Thymus (tissue), 14 donors: ENCODE data around the gene GPR83. TPM values are rescaled to one million over a fixed set of nuclear protein-coding genes. Genes with fewer than 3 reads are reported as not detected.

Experiments
- DNase-seq, 9 donors: peaks; one replicate each; pipeline ENCODE4 v3.0.0-alpha.2; 2013; ENCODE audit warnings: low spot score in 9 of 9, low read depth in 6 of 9, missing footprints in 1 of 9
- H3K27ac ChIP-seq, 2 donors: one replicate each; pipeline ENCODE4 v1.5.1; 2013; ENCODE audit warnings: control low read depth in 1 of 2, low read depth in 1 of 2, low read length in 1 of 2, mild to moderate bottlenecking in 1 of 2, moderate library complexity in 1 of 2
- H3K27me3 ChIP-seq, 2 donors: one replicate each; pipeline ENCODE4 v1.5.1; 2013; ENCODE audit warnings: low read length in 1 of 2; ENCODE audit not compliant: control insufficient read depth in 2 of 2, insufficient read depth in 1 of 2
- H3K36me3 ChIP-seq, 2 donors: one replicate each; pipeline ENCODE4 v1.5.1; 2013; ENCODE audit warnings: low read length in 1 of 2, mild to moderate bottlenecking in 1 of 2, moderate library complexity in 1 of 2; ENCODE audit not compliant: control insufficient read depth in 2 of 2, insufficient read depth in 2 of 2
- H3K4me1 ChIP-seq, 2 donors: one replicate each; pipeline ENCODE4 v1.5.1; 2013; ENCODE audit warnings: low read length in 2 of 2; ENCODE audit not compliant: control insufficient read depth in 2 of 2, insufficient read depth in 2 of 2
- H3K4me3 ChIP-seq, 2 donors: one replicate each; pipeline ENCODE4 v1.5.1; 2013; ENCODE audit warnings: low read length in 2 of 2, control low read depth in 1 of 2, mild to moderate bottlenecking in 1 of 2
- H3K9me3 ChIP-seq, 2 donors: one replicate each; pipeline ENCODE4 v1.5.1; 2013; ENCODE audit warnings: low read length in 1 of 2, mild to moderate bottlenecking in 1 of 2; ENCODE audit not compliant: control insufficient read depth in 2 of 2, insufficient read depth in 1 of 2
- WGBS: extraction: QIAGEN DNeasy Blood & Tissue Kit; methylation state at CpG from one replicate; pipeline ENCODE4 v1.1.7; 2013; 5-methylcytosine and 5-hydroxymethylcytosine counted together
- long read RNA-seq, 10 donors: transcript quantifications; one replicate each; lab custom pipeline, GENCODE V29; 2026
- polyA plus RNA-seq: library from polyadenylated mRNA; stranded (reverse); fragments of 200-250 nt; gene quantifications from one replicate; pipeline ENCODE4 v1.2.3, GENCODE V29; 2013
- total RNA-seq: library from RNA; stranded (reverse); fragments of 120-200 nt; gene quantifications from one replicate; pipeline ENCODE4 v1.2.4, GENCODE V29; 2013
- donor health status: healthy.

GPR83 gene
- total RNA-seq (0.14 TPM), polyA plus RNA-seq (0.23 TPM)
- long read RNA-seq, donor 1 = 0 reads
- long read RNA-seq, donor 2 = 0 reads
- long read RNA-seq, donor 3 = 0 reads
- long read RNA-seq, donor 4 = 0 reads
- long read RNA-seq, donor 5 = 0 reads
- long read RNA-seq, donor 6 = 0 reads
- long read RNA-seq, donor 7 = 0 reads
- long read RNA-seq, donor 8 = 0 reads
- long read RNA-seq, donor 9 = 0 reads
- long read RNA-seq, donor 10 = 0 reads

DNA sequence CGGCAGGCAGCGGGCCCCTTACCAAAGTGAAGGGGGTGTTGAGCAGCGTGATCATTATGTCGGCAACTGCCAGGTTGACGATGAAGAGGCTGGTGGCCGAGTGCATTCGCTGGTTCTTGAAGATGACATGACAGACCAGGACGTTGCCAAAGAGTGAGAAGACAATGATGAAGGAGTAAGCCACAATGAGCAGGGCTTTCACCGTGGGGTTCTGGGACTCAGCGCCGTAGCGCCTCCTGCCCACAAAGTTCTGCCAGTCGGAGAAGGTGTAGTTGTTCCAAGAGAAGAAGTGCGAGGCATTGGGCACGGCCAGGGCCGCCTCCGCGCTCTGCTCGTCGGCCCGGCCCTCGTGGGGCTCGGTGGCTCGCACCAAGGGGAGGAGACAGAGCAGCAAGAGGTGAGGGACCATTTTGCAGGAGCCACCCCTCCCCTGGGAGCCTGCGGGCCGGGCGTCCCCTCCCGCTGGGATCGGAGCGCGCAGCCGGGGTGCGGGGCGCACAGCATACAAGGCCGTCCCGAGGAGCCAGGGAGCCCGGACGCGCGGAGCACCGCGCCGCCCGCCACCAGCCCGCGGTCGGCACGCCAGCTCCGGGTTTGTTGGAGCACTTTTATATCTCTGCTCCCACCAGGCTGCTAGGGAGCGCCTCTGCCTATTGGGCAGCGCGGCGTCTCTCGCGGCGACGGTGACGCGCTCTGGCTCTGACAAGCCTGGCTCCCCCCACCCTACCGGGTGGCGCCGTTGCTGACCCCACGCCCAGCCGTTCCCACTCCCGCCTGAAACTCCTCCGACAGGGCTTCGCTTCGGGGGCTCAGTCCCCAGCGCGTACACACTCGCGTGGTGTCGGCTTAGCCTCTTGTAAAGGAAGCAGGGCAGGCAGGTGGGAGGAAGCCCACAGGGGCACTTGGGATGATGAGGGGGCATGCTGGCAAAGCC, at the start of gene GPR83:
TSS of gene GPR83 (minus strand) at position 581 of the 934 bp plus-strand sequence. CDS start at position 409, 172 bp downstream.
- Histone ChIP-seq H3K4me3 (no peak within 1 kb of the TSS), H3K4me1 (peaks cover 0 to 2% of the 10 kb centered on the region in 2 donors), H3K27me3 (peaks cover 23 to 51% of the 10 kb centered on the region in 2 donors), H3K36me3 (no peaks in the 10 kb centered on the region), H3K27ac (no peak within 1 kb of the TSS), H3K9me3 (no peaks in the 10 kb centered on the region)
- WGBS = 5% methylated on average over 73 of the region's 73 CpGs
- DNase-seq = no peak

DNA sequence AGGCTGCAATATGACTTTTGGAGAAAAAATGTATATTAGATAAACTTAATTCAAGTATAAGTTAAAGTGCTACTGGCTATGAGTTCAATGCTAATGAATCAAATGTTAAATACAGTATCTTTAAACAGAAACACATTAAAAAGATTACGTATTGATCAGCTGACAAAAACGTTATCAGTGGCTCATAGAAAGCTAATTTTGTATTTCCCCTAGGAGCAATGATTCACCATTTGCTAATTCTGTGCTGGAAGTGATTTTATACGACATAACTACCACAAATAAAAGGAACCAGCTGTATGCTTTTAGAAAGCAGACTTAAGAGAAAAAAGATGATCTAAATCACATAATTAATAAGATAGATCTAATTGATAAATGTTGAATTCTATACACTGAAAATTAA, 48.8 kb upstream of the GPR83 start:
- H3K36me3 ChIP-seq = peaks cover 7 to 26% of the 10 kb centered on the region in 2 donors
- no peaks in the 10 kb centered on the region for H3K9me3 ChIP-seq
- H3K4me1 ChIP-seq = no peaks in the 10 kb centered on the region
- 96% methylated on average over 3 of the region's 3 CpGs for WGBS
- H3K27me3 ChIP-seq = no peaks in the 10 kb centered on the region
- DNase-seq = no peak
- H3K27ac ChIP-seq = no peak overlapping the region
- no peak overlapping the region for H3K4me3 ChIP-seq

DNA sequence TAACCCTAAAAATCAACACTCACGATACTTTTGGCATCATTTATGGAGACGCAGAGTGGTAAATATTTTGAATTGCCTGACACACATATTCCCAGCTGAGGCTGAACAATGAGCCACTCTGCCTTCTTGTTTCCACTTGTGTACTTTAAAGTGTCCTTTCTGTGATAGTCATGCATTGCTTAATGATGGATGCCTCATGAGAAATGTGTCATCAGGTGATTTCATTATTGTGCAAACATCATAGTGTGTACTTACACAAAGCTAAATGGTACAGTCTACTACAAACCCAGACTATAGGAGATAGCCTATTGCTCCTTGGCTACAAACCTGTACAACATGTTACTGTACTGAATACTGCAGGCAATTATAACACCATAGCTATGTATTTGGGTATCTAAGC, 48.2 kb upstream of the GPR83 start:
- Histone ChIP-seq H3K36me3 (peaks cover 8 to 29% of the 10 kb centered on the region in 2 donors), H3K9me3 (no peaks in the 10 kb centered on the region), H3K4me3 (no peak overlapping the region), H3K4me1 (no peaks in the 10 kb centered on the region), H3K27ac (no peak overlapping the region), H3K27me3 (no peaks in the 10 kb centered on the region)
- no peak for DNase-seq
- 96% methylated on average over 2 of the region's 2 CpGs for WGBS

DNA sequence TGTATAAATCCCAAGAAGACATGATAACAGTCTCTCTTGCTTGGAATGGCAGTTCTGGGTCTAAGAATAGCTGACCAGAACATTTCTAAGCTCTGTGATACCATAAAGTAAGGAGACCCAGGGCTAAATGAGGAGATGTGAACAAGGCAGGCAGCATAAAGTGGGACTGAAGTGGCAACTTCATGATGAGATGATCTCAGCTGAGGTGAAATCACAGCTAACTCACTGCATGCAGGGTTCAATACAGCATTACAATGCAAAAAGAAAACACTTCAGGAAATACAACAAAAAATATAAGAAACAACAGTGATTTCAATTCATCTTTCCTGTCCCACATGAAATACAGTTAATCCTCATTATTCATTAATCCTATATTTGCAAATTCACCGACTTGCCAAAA, 47.8 kb upstream of the GPR83 start:
- Histone ChIP-seq H3K4me1 (no peaks in the 10 kb centered on the region), H3K27me3 (no peaks in the 10 kb centered on the region), H3K4me3 (no peak overlapping the region), H3K27ac (no peak overlapping the region), H3K36me3 (peaks cover 9 to 33% of the 10 kb centered on the region in 2 donors), H3K9me3 (no peaks in the 10 kb centered on the region)
- 100% methylated on average over 1 of the region's 1 CpG for WGBS
- DNase-seq = no peak

DNA sequence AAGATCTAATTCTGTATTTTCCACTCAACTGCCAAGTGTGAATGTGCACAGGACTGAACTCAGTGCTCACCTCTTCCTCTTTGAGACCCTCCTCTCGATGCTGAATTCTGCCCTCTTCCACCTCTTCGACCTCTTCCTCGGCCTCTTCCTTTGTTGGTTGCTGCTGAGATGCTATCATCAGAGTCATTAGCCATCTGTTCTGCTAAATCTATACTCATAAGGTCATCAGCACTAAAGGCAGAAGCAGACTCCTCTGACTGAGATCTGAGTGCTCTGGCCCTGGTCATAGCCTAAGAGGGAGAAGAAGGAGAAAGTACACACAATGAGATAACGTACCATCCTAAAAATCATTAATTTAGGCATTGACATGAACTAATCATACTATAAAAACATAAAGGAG, 45.9 kb upstream of the GPR83 start:
- 97% methylated on average over 4 of the region's 4 CpGs for WGBS
- peaks cover 11 to 49% of the 10 kb centered on the region in 2 donors for H3K36me3 ChIP-seq
- no peaks in the 10 kb centered on the region for H3K9me3 ChIP-seq
- H3K4me1 ChIP-seq = no peaks in the 10 kb centered on the region
- H3K4me3 ChIP-seq = no peak overlapping the region
- no peak for DNase-seq
- H3K27me3 ChIP-seq = no peaks in the 10 kb centered on the region
- no peak overlapping the region for H3K27ac ChIP-seq

DNA sequence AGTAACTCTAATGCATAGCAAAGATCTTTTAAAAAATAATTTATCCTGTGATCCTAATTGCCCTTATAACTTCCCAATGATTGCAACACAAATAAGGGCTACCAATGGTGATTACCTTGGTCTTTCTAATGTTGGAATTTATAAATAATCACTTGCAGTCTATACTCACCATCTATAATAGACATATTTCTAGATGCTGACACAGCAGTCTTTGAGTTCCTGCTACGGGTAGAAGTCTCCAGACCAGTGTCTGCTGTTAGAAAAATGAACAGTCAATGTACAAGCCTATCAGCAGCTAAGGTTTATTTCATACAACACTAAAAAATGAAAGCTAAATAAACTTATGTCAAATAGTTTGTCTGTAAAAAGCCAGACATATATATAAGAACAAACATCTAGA, 44.4 kb upstream of the GPR83 start:
- no peak overlapping the region for H3K4me3 ChIP-seq

DNA sequence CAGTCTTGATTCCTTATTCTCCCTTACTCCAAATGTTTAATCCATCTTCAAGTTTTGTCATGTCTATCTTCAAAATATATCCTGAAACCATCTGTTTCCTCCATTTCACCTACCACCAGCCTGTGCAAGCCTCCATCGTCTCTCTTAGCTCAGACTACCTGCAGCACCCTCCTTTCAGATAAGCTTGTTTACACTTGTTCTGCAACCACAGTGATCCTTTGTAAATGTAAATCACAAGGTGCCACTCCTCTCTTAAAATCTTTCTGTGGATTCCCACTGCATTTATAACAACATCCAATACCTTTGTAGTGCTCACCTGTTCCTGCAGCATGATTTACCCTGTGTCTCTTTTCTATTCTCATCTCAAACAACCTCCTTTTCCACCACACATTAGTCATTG, 31.8 kb upstream of the GPR83 start:
- WGBS = 98% methylated on average over 1 of the region's 1 CpG
- H3K4me3 ChIP-seq = no peak overlapping the region
- H3K4me1 ChIP-seq = no peaks in the 10 kb centered on the region
- H3K27ac ChIP-seq = no peak overlapping the region
- H3K36me3 ChIP-seq = peaks cover 26 to 43% of the 10 kb centered on the region in 2 donors
- no peak for DNase-seq
- H3K27me3 ChIP-seq = no peaks in the 10 kb centered on the region
- H3K9me3 ChIP-seq = peaks cover 0 to 1% of the 10 kb centered on the region in 2 donors

More for the DNA sequence above, 44.4 kb upstream of the GPR83 start:
- Histone ChIP-seq H3K27ac (no peak overlapping the region), H3K27me3 (no peaks in the 10 kb centered on the region), H3K36me3 (peaks cover 11 to 56% of the 10 kb centered on the region in 2 donors), H3K4me1 (no peaks in the 10 kb centered on the region), H3K9me3 (no peaks in the 10 kb centered on the region)
- DNase-seq = no peak
- WGBS = 97% methylated on average over 1 of the region's 1 CpG

DNA sequence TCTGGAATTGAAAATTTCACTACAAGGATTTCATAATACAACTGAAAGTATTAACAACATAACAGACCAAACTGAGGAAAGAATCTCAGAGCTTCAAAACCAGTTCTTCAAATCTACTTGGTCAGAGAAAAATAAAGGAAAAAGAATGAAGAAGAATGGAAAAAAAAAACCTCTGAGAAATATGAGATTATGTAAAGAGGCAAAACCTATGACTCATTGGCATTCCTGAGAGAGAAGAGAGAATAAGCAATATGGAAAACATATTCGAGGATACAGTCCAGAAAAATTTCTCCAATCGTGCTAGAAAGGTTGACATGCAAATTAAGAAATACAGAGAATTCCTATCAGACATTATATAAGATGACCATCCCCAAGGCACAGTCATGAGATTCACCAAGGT, 23.4 kb upstream of the GPR83 start:
- Histone ChIP-seq H3K4me1 (no peaks in the 10 kb centered on the region), H3K27me3 (no peaks in the 10 kb centered on the region), H3K36me3 (peaks cover 29 to 41% of the 10 kb centered on the region in 2 donors), H3K27ac (no peak overlapping the region), H3K4me3 (no peak overlapping the region), H3K9me3 (peaks cover 0 to 1% of the 10 kb centered on the region in 2 donors)
- DNase-seq = no peak
- WGBS = over 99% methylated on average over 2 of the region's 2 CpGs

DNA sequence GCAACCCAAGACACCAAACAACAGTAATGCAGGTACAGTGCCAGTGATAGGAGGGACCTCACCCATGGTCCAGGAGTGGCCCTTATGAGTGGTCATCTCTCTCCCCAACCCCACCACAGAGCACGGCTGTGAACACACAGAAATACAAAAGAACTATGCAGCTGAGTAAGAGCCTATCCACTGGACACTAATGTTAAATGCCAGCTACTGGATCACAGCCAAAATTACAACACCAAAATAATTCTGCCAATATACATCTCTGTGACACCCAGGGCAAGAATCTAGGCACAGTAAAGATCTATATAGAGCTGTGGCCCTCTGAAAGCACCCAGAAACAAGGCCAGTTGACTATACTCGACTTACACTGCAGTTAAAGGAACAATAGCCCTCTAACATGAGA, 22.8 kb upstream of the GPR83 start:
- Histone ChIP-seq H3K36me3 (peaks cover 23 to 35% of the 10 kb centered on the region in 2 donors), H3K4me1 (no peaks in the 10 kb centered on the region), H3K9me3 (peaks cover 0 to 1% of the 10 kb centered on the region in 2 donors), H3K4me3 (no peak overlapping the region), H3K27ac (no peak overlapping the region), H3K27me3 (no peaks in the 10 kb centered on the region)
- 76% methylated on average over 2 of the region's 2 CpGs for WGBS
- DNase-seq = no peak
